ENCODE data around the gene CLIC5. TPM values are rescaled to one million over a fixed set of nuclear protein-coding genes. Genes with fewer than 3 reads are reported as not detected.

CLIC5 gene
- total and polyA plus RNA-seq, 5 donors from 2014 or later: 0.76 to 4.7 (median 2.3) TPM

DNA sequence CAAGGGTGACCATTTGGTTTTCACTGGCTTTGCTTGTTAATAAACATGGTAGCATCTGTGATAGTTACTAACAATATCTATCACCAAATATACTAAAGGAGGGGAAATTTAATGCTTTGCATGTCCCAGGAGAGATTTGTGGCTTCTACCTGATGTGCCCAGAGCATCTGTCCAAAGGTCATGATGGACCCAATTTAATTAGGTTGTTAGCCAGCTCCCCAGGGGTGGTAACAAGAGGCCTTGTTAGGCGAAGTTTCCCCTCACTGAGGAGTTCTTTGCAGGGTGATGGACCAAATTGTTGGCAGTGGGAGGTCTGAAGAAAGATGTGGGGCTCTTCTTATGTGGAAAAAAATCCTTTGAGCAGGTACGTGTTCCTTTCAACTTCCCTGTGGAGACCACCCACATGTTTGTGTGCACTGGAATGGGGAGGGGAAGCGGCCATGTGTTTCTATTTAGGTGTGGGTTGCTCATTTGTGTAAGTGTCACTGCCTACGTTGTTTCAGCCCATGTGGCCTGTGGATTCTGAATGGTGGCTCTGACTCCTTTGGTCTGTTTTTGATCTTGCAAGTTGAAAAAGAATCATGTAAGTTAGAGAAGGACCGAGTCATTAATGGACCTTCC lies 137.6 kb downstream of the CLIC5 start:
- H3K9me3 Mint-ChIP-seq: no peaks in the 10 kb centered on the region
- ATAC-seq (ENCODE audit: low read depth in 2 of 2): no peak
- H3K27ac Mint-ChIP-seq: no peak overlapping the region
- H3K27me3 Mint-ChIP-seq: peaks cover 18% of the 10 kb centered on the region
- DNase-seq: no peak
- Histone ChIP-seq H3K9me3 (ENCODE audit: control insufficient read depth in 2 of 2, low read length in 2 of 2) (no peaks in the 10 kb centered on the region), H3K27ac (ENCODE audit: insufficient read depth, low read length, poor library complexity, severe bottlenecking) (no peak overlapping the region), H3K4me1 (ENCODE audit: control insufficient read depth, insufficient read depth, low read length, poor library complexity, severe bottlenecking) (no peaks in the 10 kb centered on the region), H3K4me3 (ENCODE audit: low read depth, low read length) (no peak overlapping the region), H3K27me3 (ENCODE audit: control insufficient read depth, insufficient read depth, low read length) (no peaks in the 10 kb centered on the region), H3K36me3 (ENCODE audit: control insufficient read depth, insufficient read depth, low read length) (no peaks in the 10 kb centered on the region)
- no peaks in the 10 kb centered on the region for H3K36me3 Mint-ChIP-seq
- H3K4me3 Mint-ChIP-seq: no peak overlapping the region
- H3K4me1 Mint-ChIP-seq: no peaks in the 10 kb centered on the region

GRCh38 chr6:45872827-45873365 lies 142.8 kb downstream of the CLIC5 start:
- no peak overlapping the region for H3K4me3 ChIP-seq (ENCODE audit: low read depth, low read length)
- H3K36me3 ChIP-seq (ENCODE audit: control insufficient read depth, insufficient read depth, low read length): no peaks in the 10 kb centered on the region
- peaks cover 27% of the 10 kb centered on the region for H3K27me3 Mint-ChIP-seq
- H3K36me3 Mint-ChIP-seq: no peaks in the 10 kb centered on the region
- no peak overlapping the region for H3K27ac ChIP-seq (ENCODE audit: insufficient read depth, low read length, poor library complexity, severe bottlenecking)
- no peaks in the 10 kb centered on the region for H3K4me1 Mint-ChIP-seq
- no peak overlapping the region for H3K4me3 Mint-ChIP-seq
- H3K27ac Mint-ChIP-seq: no peak overlapping the region
- peaks cover 3% of the 10 kb centered on the region for H3K27me3 ChIP-seq (ENCODE audit: control insufficient read depth, insufficient read depth, low read length)
- DNase-seq (no peak), ATAC-seq (ENCODE audit: low read depth in 2 of 2) (no peak)
- no peaks in the 10 kb centered on the region for H3K9me3 ChIP-seq (ENCODE audit: control insufficient read depth in 2 of 2, low read length in 2 of 2)
- no peaks in the 10 kb centered on the region for H3K4me1 ChIP-seq (ENCODE audit: control insufficient read depth, insufficient read depth, low read length, poor library complexity, severe bottlenecking)
- H3K9me3 Mint-ChIP-seq: peaks cover 0 to 2% (median 0%) of the 10 kb centered on the region in 7 donors

- Mint-ChIP-seq H3K4me3 (no peak overlapping the region), H3K27me3 (peaks cover 41% of the 10 kb centered on the region), H3K9me3 (peaks cover 0 to 2% (median 0%) of the 10 kb centered on the region in 7 donors), H3K27ac (no peak overlapping the region), H3K36me3 (no peaks in the 10 kb centered on the region), H3K4me1 (no peaks in the 10 kb centered on the region)
- no peak for DNase-seq
- H3K9me3 ChIP-seq (ENCODE audit: control insufficient read depth in 2 of 2, low read length in 2 of 2): no peaks in the 10 kb centered on the region
- no peak for ATAC-seq (ENCODE audit: low read depth in 2 of 2)
- no peaks in the 10 kb centered on the region for H3K4me1 ChIP-seq (ENCODE audit: control insufficient read depth, insufficient read depth, low read length, poor library complexity, severe bottlenecking)
- no peak overlapping the region for H3K27ac ChIP-seq (ENCODE audit: insufficient read depth, low read length, poor library complexity, severe bottlenecking)
- no peak overlapping the region for H3K4me3 ChIP-seq (ENCODE audit: low read depth, low read length)
- peaks cover 3% of the 10 kb centered on the region for H3K27me3 ChIP-seq (ENCODE audit: control insufficient read depth, insufficient read depth, low read length)
- H3K36me3 ChIP-seq (ENCODE audit: control insufficient read depth, insufficient read depth, low read length): no peaks in the 10 kb centered on the region
Measured at GRCh38 chr6:45870531-45870930, 145.1 kb downstream of the CLIC5 start.

DNA sequence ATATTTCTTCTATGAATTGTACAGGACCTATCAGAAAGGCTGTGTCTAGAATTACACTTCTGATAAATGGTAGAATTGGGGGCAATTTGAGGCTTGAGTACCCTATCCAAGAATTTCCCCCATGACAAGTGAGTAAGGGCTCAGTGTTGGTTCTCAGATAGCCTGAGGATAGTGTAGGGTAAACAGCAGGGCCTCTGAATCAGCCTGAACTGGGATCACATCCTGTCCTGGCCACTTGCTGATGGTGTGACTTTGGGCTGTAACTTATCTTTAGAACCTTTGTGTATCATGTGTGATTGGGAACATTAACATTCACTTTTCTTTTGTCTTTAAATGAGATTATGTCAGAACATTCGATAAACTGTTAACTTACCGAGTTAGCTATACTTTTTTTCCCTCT lies 151.0 kb downstream of the CLIC5 start:
- H3K27ac ChIP-seq (ENCODE audit: insufficient read depth, low read length, poor library complexity, severe bottlenecking): no peak overlapping the region
- H3K27me3 ChIP-seq (ENCODE audit: control insufficient read depth, insufficient read depth, low read length): peaks cover 4% of the 10 kb centered on the region
- Mint-ChIP-seq H3K36me3 (no peaks in the 10 kb centered on the region), H3K27ac (no peak overlapping the region), H3K9me3 (no peaks in the 10 kb centered on the region), H3K4me1 (no peaks in the 10 kb centered on the region), H3K27me3 (peaks cover 18% of the 10 kb centered on the region), H3K4me3 (no peak overlapping the region)
- H3K9me3 ChIP-seq (ENCODE audit: control insufficient read depth in 2 of 2, low read length in 2 of 2): no peaks in the 10 kb centered on the region
- ATAC-seq (ENCODE audit: low read depth in 2 of 2) (no peak), DNase-seq (no peak)
- no peaks in the 10 kb centered on the region for H3K4me1 ChIP-seq (ENCODE audit: control insufficient read depth, insufficient read depth, low read length, poor library complexity, severe bottlenecking)
- H3K36me3 ChIP-seq (ENCODE audit: control insufficient read depth, insufficient read depth, low read length): no peaks in the 10 kb centered on the region
- H3K4me3 ChIP-seq (ENCODE audit: low read depth, low read length): no peak overlapping the region

- no peak for ATAC-seq (ENCODE audit: low read depth in 2 of 2)
Measured at GRCh38 chr6:45858691-45859090, 157.0 kb downstream of the CLIC5 start.

DNA sequence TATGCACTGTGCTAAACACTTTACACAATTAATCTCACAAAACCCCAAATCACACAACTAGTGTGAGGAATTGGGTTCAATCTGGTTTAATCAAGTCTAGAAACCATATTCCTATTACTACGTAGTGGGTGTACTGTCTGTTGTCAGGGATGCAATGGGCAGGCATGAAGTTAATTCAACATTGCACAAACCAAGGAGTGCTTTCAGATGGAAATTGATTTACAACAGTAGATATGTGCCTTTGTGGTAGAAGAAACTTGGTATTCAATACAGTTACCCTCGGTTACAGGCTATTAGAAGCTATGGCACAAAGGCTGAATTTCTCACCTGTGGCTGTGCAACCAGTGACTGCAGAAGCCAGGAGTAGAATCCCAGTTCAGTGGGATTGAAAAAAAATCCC lies 157.8 kb downstream of the CLIC5 start:
- no peak overlapping the region for H3K27ac ChIP-seq (ENCODE audit: insufficient read depth, low read length, poor library complexity, severe bottlenecking)
- H3K9me3 ChIP-seq (ENCODE audit: control insufficient read depth in 2 of 2, low read length in 2 of 2): no peaks in the 10 kb centered on the region
- Mint-ChIP-seq H3K9me3 (peaks cover 0 to 4% (median 0%) of the 10 kb centered on the region in 7 donors), H3K4me1 (no peaks in the 10 kb centered on the region), H3K4me3 (no peak overlapping the region), H3K27ac (no peak overlapping the region), H3K27me3 (peaks cover 8% of the 10 kb centered on the region), H3K36me3 (no peaks in the 10 kb centered on the region)
- H3K4me3 ChIP-seq (ENCODE audit: low read depth, low read length): no peak overlapping the region
- no peaks in the 10 kb centered on the region for H3K36me3 ChIP-seq (ENCODE audit: control insufficient read depth, insufficient read depth, low read length)
- DNase-seq (no peak), ATAC-seq (ENCODE audit: low read depth in 2 of 2) (no peak)
- H3K27me3 ChIP-seq (ENCODE audit: control insufficient read depth, insufficient read depth, low read length): peaks cover 2% of the 10 kb centered on the region
- no peaks in the 10 kb centered on the region for H3K4me1 ChIP-seq (ENCODE audit: control insufficient read depth, insufficient read depth, low read length, poor library complexity, severe bottlenecking)

More at GRCh38 chr6:45858691-45859090, 157.0 kb downstream of the CLIC5 start:
- Mint-ChIP-seq H3K4me3 (no peak overlapping the region), H3K27ac (no peak overlapping the region), H3K4me1 (no peaks in the 10 kb centered on the region), H3K36me3 (no peaks in the 10 kb centered on the region), H3K27me3 (peaks cover 8% of the 10 kb centered on the region), H3K9me3 (peaks cover 0 to 2% (median 0%) of the 10 kb centered on the region in 7 donors)
- no peak for DNase-seq
- no peaks in the 10 kb centered on the region for H3K9me3 ChIP-seq (ENCODE audit: control insufficient read depth in 2 of 2, low read length in 2 of 2)
- no peak overlapping the region for H3K4me3 ChIP-seq (ENCODE audit: low read depth, low read length)
- no peak overlapping the region for H3K27ac ChIP-seq (ENCODE audit: insufficient read depth, low read length, poor library complexity, severe bottlenecking)
- no peaks in the 10 kb centered on the region for H3K4me1 ChIP-seq (ENCODE audit: control insufficient read depth, insufficient read depth, low read length, poor library complexity, severe bottlenecking)
- H3K36me3 ChIP-seq (ENCODE audit: control insufficient read depth, insufficient read depth, low read length): no peaks in the 10 kb centered on the region
- peaks cover 2% of the 10 kb centered on the region for H3K27me3 ChIP-seq (ENCODE audit: control insufficient read depth, insufficient read depth, low read length)

- Mint-ChIP-seq H3K36me3 (no peaks in the 10 kb centered on the region), H3K9me3 (peaks cover 0 to 5% (median 0%) of the 10 kb centered on the region in 7 donors), H3K4me3 (no peak overlapping the region), H3K27ac (no peak overlapping the region), H3K27me3 (peaks cover 20% of the 10 kb centered on the region), H3K4me1 (no peaks in the 10 kb centered on the region)
- Histone ChIP-seq H3K4me3 (ENCODE audit: low read depth, low read length) (no peak overlapping the region), H3K9me3 (ENCODE audit: control insufficient read depth in 2 of 2, low read length in 2 of 2) (no peaks in the 10 kb centered on the region), H3K27me3 (ENCODE audit: control insufficient read depth, insufficient read depth, low read length) (peaks cover 6% of the 10 kb centered on the region), H3K36me3 (ENCODE audit: control insufficient read depth, insufficient read depth, low read length) (no peaks in the 10 kb centered on the region), H3K4me1 (ENCODE audit: control insufficient read depth, insufficient read depth, low read length, poor library complexity, severe bottlenecking) (no peaks in the 10 kb centered on the region), H3K27ac (ENCODE audit: insufficient read depth, low read length, poor library complexity, severe bottlenecking) (no peak overlapping the region)
- ATAC-seq (ENCODE audit: low read depth in 2 of 2) (no peak), DNase-seq (no peak)
Measured at GRCh38 chr6:45855642-45856394, 159.8 kb downstream of the CLIC5 start.

All from CD4-positive, CD25-positive, alpha-beta regulatory T cell (primary cell).